Panc1 (cell line): ENCODE results near the gene TMPRSS6. TPM values are rescaled to one million over a fixed set of nuclear protein-coding genes. Genes with fewer than 3 reads are reported as not detected.

Experiments used
- ATAC-seq: fragments of 200-7000 bp; cut with Tn5 transposase; 2 replicates; pipeline ENCODE4 v1.9.1; 2020; ENCODE audit warnings: mild to moderate bottlenecking, moderate library complexity
- BruUV-seq: library from RNA; stranded (reverse); fragments of 400-500 nt; replicated peaks from 2 replicates; lab custom pipeline; 2021; lab: Mats Ljungman, UMichigan
- CTCF ChIA-PET: fragments of 300-600 bp; sonication (Branson Sonifier 250); formaldehyde crosslinking; loops from one replicate; lab custom pipeline; 2022; ENCODE audit warnings: antibody characterized with exemption; lab: Charles Lee
- POLR2A ChIA-PET: fragments of 300-600 bp; sonication (Branson Sonifier 250); formaldehyde crosslinking; loops from one replicate; lab custom pipeline; 2022; ENCODE audit warnings: antibody characterized with exemption; lab: Charles Lee
- DNase-seq: peaks from one replicate; pipeline ENCODE4 v3.0.0-alpha.2; 2010; ENCODE audit warnings: low read depth, low spot score
- H3K27ac ChIP-seq: 2 replicates; pipeline ENCODE4 v1.5.1; 2011; ENCODE audit warnings: mild to moderate bottlenecking, low read length, inconsistent platforms
- H3K27me3 ChIP-seq: fragments of 200-500 bp; sonication (Bioruptor generic); 2 replicates; pipeline ENCODE4 v1.6.0; 2014; ENCODE audit warnings: low read length, inconsistent platforms; ENCODE audit not compliant: control insufficient read depth, insufficient read depth
- H3K36me3 ChIP-seq: fragments of 200-500 bp; sonication (Bioruptor generic); 2 replicates; pipeline ENCODE4 v1.5.1; 2014; ENCODE audit warnings: inconsistent platforms, mild to moderate bottlenecking, low read length, moderate library complexity; ENCODE audit not compliant: control insufficient read depth, insufficient read depth
- H3K4me1 ChIP-seq: 2 replicates; pipeline ENCODE4 v1.5.1; 2011; ENCODE audit warnings: inconsistent platforms, mild to moderate bottlenecking, low read length, moderate library complexity; ENCODE audit not compliant: control insufficient read depth, insufficient read depth
- H3K4me3 ChIP-seq, 2 experiments: 2 replicates each; pipeline ENCODE4 v1.5.1; 2011 to 2012; ENCODE audit warnings: low read depth in 2 of 2, low read length in 2 of 2, mild to moderate bottlenecking in 2 of 2, inconsistent platforms in 1 of 2, moderate library complexity in 1 of 2
- H3K9me3 ChIP-seq: fragments of 200-500 bp; sonication (Bioruptor generic); 2 replicates; pipeline ENCODE4 v1.5.1; 2014; ENCODE audit warnings: low read depth, mild to moderate bottlenecking, inconsistent platforms, low read length, moderate library complexity; ENCODE audit not compliant: control insufficient read depth, insufficient read depth
- POLR2AphosphoS5 ChIP-seq: IDR thresholded peaks from 2 replicates; pipeline ENCODE4 v1.6.1; 2012; ENCODE audit warnings: mild to moderate bottlenecking, low read depth, low read length, moderate library complexity
- SIN3A ChIP-seq: IDR thresholded peaks from 2 replicates; pipeline ENCODE4 v1.6.1; 2012; ENCODE audit warnings: low read depth, mild to moderate bottlenecking, low read length, moderate library complexity, borderline replicate concordance; ENCODE audit not compliant: insufficient read depth
- TCF7L2 ChIP-seq: IDR thresholded peaks from 2 replicates; pipeline ENCODE4 v1.6.1; 2011; ENCODE audit warnings: mild to moderate bottlenecking, low read depth, low read length, inconsistent platforms
- in situ Hi-C: cut with HindIII; loops from 2 replicates; pipeline ENCODE4 v1.10.0; 2016; ENCODE audit warnings: low sequenced_read_pairs, low pct_unique_long_range_greater_than_20kb
- intact Hi-C: fragments of 100-400 bp; cut with micrococcal nuclease; formaldehyde crosslinking; loops from one replicate; pipeline ENCODE4 v1.10.0; 2022; ENCODE audit not compliant: unreplicated experiment
- total RNA-seq: library from RNA; stranded (reverse); gene quantifications from one replicate; pipeline ENCODE4 v1.2.1, GENCODE V29; 2021; ENCODE audit not compliant: unreplicated experiment
- TF ChIP-seq, protein P1 (sequence below), 2 experiments: IDR thresholded peaks; 2 replicates each; pipeline ENCODE4 v1.6.1; 2011 to 2012; ENCODE audit warnings: low read depth in 2 of 2, control low read depth in 1 of 2, low read length in 1 of 2, mild to moderate bottlenecking in 1 of 2, moderate library complexity in 1 of 2; ENCODE audit not compliant: insufficient read depth in 1 of 2
- TF ChIP-seq, protein P2 (sequence below): fragments of 450-650 bp; IDR thresholded peaks from 2 replicates; pipeline ENCODE4 v1.5.1; 2017; ENCODE audit warnings: mild to moderate bottlenecking

The TMPRSS6 gene
- total RNA-seq, 1 experiment from 2014 or later = not detected

GRCh38 chr22:37119872-37120271 is 10.4 kb upstream of the TMPRSS6 start:
- DNase-seq (no peak), ATAC-seq (no peak)
- CTCF ChIA-PET = no interaction called here
- Histone ChIP-seq H3K4me3 (no peak overlapping the region), H3K27ac (no peak overlapping the region), H3K36me3 (no peaks in the 10 kb centered on the region), H3K27me3 (no peaks in the 10 kb centered on the region), H3K4me1 (no peaks in the 10 kb centered on the region), H3K9me3 (no peaks in the 10 kb centered on the region)
- in situ Hi-C loops (no loop called here), intact Hi-C loops (no loop called here)
- POLR2A ChIA-PET = interaction anchor here (0.6 kb wide), 1 partner anchor 283 kb away, joined by 3 read pairs; no protein-coding TSS in a partner anchor
- no TSS peak for BruUV-seq
- TF ChIP-seq, protein P1, sequence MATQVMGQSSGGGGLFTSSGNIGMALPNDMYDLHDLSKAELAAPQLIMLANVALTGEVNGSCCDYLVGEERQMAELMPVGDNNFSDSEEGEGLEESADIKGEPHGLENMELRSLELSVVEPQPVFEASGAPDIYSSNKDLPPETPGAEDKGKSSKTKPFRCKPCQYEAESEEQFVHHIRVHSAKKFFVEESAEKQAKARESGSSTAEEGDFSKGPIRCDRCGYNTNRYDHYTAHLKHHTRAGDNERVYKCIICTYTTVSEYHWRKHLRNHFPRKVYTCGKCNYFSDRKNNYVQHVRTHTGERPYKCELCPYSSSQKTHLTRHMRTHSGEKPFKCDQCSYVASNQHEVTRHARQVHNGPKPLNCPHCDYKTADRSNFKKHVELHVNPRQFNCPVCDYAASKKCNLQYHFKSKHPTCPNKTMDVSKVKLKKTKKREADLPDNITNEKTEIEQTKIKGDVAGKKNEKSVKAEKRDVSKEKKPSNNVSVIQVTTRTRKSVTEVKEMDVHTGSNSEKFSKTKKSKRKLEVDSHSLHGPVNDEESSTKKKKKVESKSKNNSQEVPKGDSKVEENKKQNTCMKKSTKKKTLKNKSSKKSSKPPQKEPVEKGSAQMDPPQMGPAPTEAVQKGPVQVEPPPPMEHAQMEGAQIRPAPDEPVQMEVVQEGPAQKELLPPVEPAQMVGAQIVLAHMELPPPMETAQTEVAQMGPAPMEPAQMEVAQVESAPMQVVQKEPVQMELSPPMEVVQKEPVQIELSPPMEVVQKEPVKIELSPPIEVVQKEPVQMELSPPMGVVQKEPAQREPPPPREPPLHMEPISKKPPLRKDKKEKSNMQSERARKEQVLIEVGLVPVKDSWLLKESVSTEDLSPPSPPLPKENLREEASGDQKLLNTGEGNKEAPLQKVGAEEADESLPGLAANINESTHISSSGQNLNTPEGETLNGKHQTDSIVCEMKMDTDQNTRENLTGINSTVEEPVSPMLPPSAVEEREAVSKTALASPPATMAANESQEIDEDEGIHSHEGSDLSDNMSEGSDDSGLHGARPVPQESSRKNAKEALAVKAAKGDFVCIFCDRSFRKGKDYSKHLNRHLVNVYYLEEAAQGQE (IDR thresholded peaks at IDR 0.05; ENCODE audit: insufficient read depth in 1 of 2, low read depth in 2 of 2, low read length in 1 of 2) = no peak
- TF ChIP-seq POLR2AphosphoS5 = no peak
- TF ChIP-seq TCF7L2 = no peak
- TF ChIP-seq, protein P2, sequence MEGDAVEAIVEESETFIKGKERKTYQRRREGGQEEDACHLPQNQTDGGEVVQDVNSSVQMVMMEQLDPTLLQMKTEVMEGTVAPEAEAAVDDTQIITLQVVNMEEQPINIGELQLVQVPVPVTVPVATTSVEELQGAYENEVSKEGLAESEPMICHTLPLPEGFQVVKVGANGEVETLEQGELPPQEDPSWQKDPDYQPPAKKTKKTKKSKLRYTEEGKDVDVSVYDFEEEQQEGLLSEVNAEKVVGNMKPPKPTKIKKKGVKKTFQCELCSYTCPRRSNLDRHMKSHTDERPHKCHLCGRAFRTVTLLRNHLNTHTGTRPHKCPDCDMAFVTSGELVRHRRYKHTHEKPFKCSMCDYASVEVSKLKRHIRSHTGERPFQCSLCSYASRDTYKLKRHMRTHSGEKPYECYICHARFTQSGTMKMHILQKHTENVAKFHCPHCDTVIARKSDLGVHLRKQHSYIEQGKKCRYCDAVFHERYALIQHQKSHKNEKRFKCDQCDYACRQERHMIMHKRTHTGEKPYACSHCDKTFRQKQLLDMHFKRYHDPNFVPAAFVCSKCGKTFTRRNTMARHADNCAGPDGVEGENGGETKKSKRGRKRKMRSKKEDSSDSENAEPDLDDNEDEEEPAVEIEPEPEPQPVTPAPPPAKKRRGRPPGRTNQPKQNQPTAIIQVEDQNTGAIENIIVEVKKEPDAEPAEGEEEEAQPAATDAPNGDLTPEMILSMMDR = no peak
- no peak for TF ChIP-seq SIN3A

DNA sequence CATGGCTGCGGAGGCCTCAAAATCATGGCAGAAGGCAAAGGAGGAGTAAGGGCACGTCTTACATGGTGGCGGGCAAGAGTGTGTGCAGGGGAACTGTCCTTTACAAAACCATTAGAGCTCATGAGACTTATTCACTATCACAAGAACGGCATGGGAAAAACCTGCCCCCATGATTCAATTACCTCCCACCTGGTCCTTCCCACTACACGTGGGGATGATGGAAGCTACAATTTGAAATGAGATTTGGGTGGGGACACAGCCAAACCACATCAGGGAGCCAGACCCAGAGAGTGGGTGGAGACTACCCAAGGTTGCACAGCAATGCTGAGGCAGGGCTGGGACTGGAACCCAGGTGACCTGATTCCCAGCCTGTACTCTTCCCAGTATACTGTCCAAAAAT is 8.6 kb upstream of the TMPRSS6 start:
- in situ Hi-C loops = no loop called here
- ATAC-seq (no peak), DNase-seq (no peak)
- intact Hi-C loops = no loop called here
- no peaks in the 10 kb centered on the region for H3K27me3 ChIP-seq
- TF ChIP-seq, protein P1 (IDR thresholded peaks at IDR 0.05; ENCODE audit: insufficient read depth in 1 of 2, low read depth in 2 of 2, low read length in 1 of 2) = no peak
- TF ChIP-seq, protein P2 = no peak
- no peak for TF ChIP-seq POLR2AphosphoS5
- H3K4me3 ChIP-seq = no peak overlapping the region
- ChIA-PET POLR2A (no interaction called here), CTCF (no interaction called here)
- H3K36me3 ChIP-seq = no peaks in the 10 kb centered on the region
- H3K4me1 ChIP-seq = no peaks in the 10 kb centered on the region
- BruUV-seq = no TSS peak
- H3K27ac ChIP-seq = no peak overlapping the region
- no peaks in the 10 kb centered on the region for H3K9me3 ChIP-seq
